Measurements from ENCODE around the gene FAM76B.

FAM76B gene

GRCh38 chr11:95729462-95729861 is 60.1 kb downstream of the FAM76B start:
- DNase-seq (ENCODE audit: low spot score), result no peak

- DNase-seq (ENCODE audit: low spot score), result no peak
Measured at GRCh38 chr11:95728790-95729189, 60.8 kb downstream of the FAM76B start.

GRCh38 chr11:95728094-95728493 is 61.5 kb downstream of the FAM76B start:
- DNase-seq (ENCODE audit: low spot score), result no peak

- no peak for DNase-seq (ENCODE audit: low spot score)
Measured at GRCh38 chr11:95727620-95728019, 62.0 kb downstream of the FAM76B start.

GRCh38 chr11:95727111-95727510 is 62.5 kb downstream of the FAM76B start:
- no peak for DNase-seq (ENCODE audit: low spot score)

- DNase-seq (ENCODE audit: low spot score), result no peak
Measured at GRCh38 chr11:95725196-95725595, 64.4 kb downstream of the FAM76B start.

GRCh38 chr11:95723361-95723942 is 66.1 kb downstream of the FAM76B start:
- no peak for DNase-seq (ENCODE audit: low spot score)

- no peak for DNase-seq (ENCODE audit: low spot score)
Measured at GRCh38 chr11:95720195-95720594, 69.4 kb downstream of the FAM76B start.

Measured in Ammon's horn (tissue), 1 donor.